NCI-H526 (cell line): ENCODE data around the gene SERINC2.
A peak's percentile ranks its signal among the peaks of the same experiment; 100 is the strongest.

Experiments
- DNase-seq, 2 experiments: peaks; one replicate each; lab custom pipeline; 2025; lab: John Stamatoyannopoulos, UW

Gene SERINC2

GRCh38 chr1:31412732-31413404 lies at the start of gene SERINC2:
Gene SERINC2, plus strand, starts transcription at chr1:31413213. Its CDS starts 53 bp downstream, at chr1:31413266.
- DNase-seq = peak; percentile 35 to 83

- DNase-seq = peak in 1 of 2 experiments; percentile 43
Measured at GRCh38 chr1:31364561-31365250, 48.3 kb upstream of the SERINC2 start.

GRCh38 chr1:31366796-31367195 lies 46.2 kb upstream of the SERINC2 start:
- DNase-seq = no peak

GRCh38 chr1:31368611-31369107 lies 44.4 kb upstream of the SERINC2 start:
- DNase-seq = no peak

- no peak for DNase-seq
Measured at GRCh38 chr1:31370021-31370420, 43.0 kb upstream of the SERINC2 start.

- DNase-seq = no peak
Measured at GRCh38 chr1:31370565-31370964, 42.4 kb upstream of the SERINC2 start.

- DNase-seq = no peak
Measured at GRCh38 chr1:31371121-31371959, 41.7 kb upstream of the SERINC2 start.

GRCh38 chr1:31372051-31372450 lies 41.0 kb upstream of the SERINC2 start:
- DNase-seq = no peak

GRCh38 chr1:31372751-31373055 lies 40.3 kb upstream of the SERINC2 start:
- DNase-seq = no peak

GRCh38 chr1:31373056-31373896 lies 39.7 kb upstream of the SERINC2 start, which contains the start of gene FABP3:
Gene FABP3, minus strand, starts transcription at chr1:31373076. Its CDS starts 62 bp downstream, at chr1:31373014.
- peak; percentile 78 to 95 for DNase-seq

GRCh38 chr1:31373897-31374486 lies 39.0 kb upstream of the SERINC2 start:
- peak in 1 of 2 experiments; percentile 65 for DNase-seq

GRCh38 chr1:31374511-31375196 lies 38.4 kb upstream of the SERINC2 start:
- no peak for DNase-seq

GRCh38 chr1:31376375-31377134 lies 36.5 kb upstream of the SERINC2 start:
- DNase-seq = no peak

- DNase-seq = no peak
Measured at GRCh38 chr1:31377364-31377863, 35.6 kb upstream of the SERINC2 start.

- no peak for DNase-seq
Measured at GRCh38 chr1:31378001-31378400, 35.0 kb upstream of the SERINC2 start.

GRCh38 chr1:31380181-31380580 lies 32.8 kb upstream of the SERINC2 start:
- DNase-seq = no peak

GRCh38 chr1:31381394-31382294 lies 31.4 kb upstream of the SERINC2 start:
- DNase-seq = no peak

- no peak for DNase-seq
Measured at GRCh38 chr1:31382379-31382989, 30.5 kb upstream of the SERINC2 start.
